K562 (cell line): Measurements from ENCODE around the gene MRPS33.

ENCODE experiments used
- HMG20A ChIP-seq: fragments of 450-650 bp; formaldehyde crosslinking; conservative IDR thresholded peaks from 2 replicates; pipeline ENCODE4 v1.4.0; 2020; ENCODE audit warnings: mild to moderate bottlenecking, mixed read lengths
- MYC ChIP-seq, 2 experiments: fragments of 250-450 bp in 1 of 2; sonication (Bioruptor Pico) in 1 of 2; IDR thresholded peaks; 2 replicates each; pipeline versions ENCODE4 v1.5.1 to v1.6.1; 2012 to 2021; ENCODE audit warnings: low read depth in 2 of 2, borderline replicate concordance in 1 of 2, improper control_type of control experiment in 1 of 2, low read length in 1 of 2, mild to moderate bottlenecking in 1 of 2, moderate library complexity in 1 of 2
- SMC3 ChIP-seq: conservative IDR thresholded peaks from 2 replicates; pipeline ENCODE4 v1.6.1; 2011; ENCODE audit warnings: low read depth, low read length, improper control_type of control experiment; ENCODE audit not compliant: insufficient read depth
- TF ChIP-seq, protein P1 (sequence below), 3 experiments: fragments of 200-800 bp in 1 of 3; sonication (Bioruptor generic) in 1 of 3; sonication (generic) in 1 of 3; formaldehyde crosslinking in 1 of 3; IDR thresholded peaks; 2 replicates each; pipeline versions ENCODE4 v1.6.1 to v1.8.0; 2016 to 2022; ENCODE audit warnings: mild to moderate bottlenecking in 2 of 3, missing compliant biosample characterization in 2 of 3, missing genetic modification characterization in 2 of 3, missing genetic modification reagents in 1 of 3

DNA sequence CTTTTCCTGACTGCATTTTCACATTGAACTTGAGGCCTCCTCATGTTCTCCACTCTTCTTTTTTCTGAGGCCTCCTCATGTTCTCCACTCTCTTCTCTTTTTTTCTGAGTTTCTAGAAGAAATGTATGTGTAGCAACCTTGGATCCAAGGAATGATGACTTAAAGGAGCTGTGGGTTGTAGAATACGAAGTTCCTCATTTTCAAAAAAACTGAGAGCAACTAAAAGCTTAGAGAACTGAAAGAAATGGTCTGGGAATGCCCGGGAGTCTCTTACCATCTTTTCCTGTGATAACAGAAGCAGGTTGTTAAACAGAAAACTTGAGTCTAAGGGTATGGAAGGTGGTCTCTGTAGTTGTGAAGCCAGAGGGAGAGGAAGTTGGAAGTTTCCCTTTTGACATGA lies 32.8 kb downstream of the MRPS33 start:
- TF ChIP-seq SMC3 (no peak), HMG20A (no peak), MYC (IDR thresholded peaks at IDR 0.05; ENCODE audit: low read depth, low read length) (no peak), MYC (CRISPR knock-in tag; IDR thresholded peaks at IDR 0.05; ENCODE audit: borderline replicate concordance, low read depth) (no peak)
- TF ChIP-seq, protein P1, sequence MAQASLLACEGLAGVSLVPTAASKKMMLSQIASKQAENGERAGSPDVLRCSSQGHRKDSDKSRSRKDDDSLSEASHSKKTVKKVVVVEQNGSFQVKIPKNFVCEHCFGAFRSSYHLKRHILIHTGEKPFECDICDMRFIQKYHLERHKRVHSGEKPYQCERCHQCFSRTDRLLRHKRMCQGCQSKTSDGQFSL (CRISPR knock-in tag; IDR thresholded peaks at IDR 0.05) = no peak
- TF ChIP-seq, protein P1 (tag; IDR thresholded peaks at IDR 0.05) = no peak
